Measurements from ENCODE around the gene EYA2.

EYA2 gene

GRCh38 chr20:47036091-47036870, 141.6 kb downstream of the EYA2 start:
- H3K4me3 ChIP-seq (ENCODE audit: low read depth, low read length): no peak overlapping the region
- no peak for DNase-seq (ENCODE audit: low read depth, low spot score)
- ChIA-PET POLR2A (no interaction called here), CTCF (no interaction called here)
- TF ChIP-seq CTCF (IDR thresholded peaks at IDR 0.05; ENCODE audit: insufficient read depth, low read length, missing control alignments): no peak

GRCh38 chr20:47038566-47039560, 144.2 kb downstream of the EYA2 start:
- POLR2A ChIA-PET: no interaction called here
- DNase-seq (ENCODE audit: low read depth, low spot score): no peak
- CTCF ChIA-PET: no interaction called here
- no peak for TF ChIP-seq CTCF (IDR thresholded peaks at IDR 0.05; ENCODE audit: insufficient read depth, low read length, missing control alignments)
- no peak overlapping the region for H3K4me3 ChIP-seq (ENCODE audit: low read depth, low read length)

GRCh38 chr20:47040506-47041125, 146.0 kb downstream of the EYA2 start:
- CTCF ChIA-PET: no interaction called here

GRCh38 chr20:47041396-47041899, 146.8 kb downstream of the EYA2 start:
- TF ChIP-seq CTCF (IDR thresholded peaks at IDR 0.05; ENCODE audit: insufficient read depth, low read length, missing control alignments): no peak
- DNase-seq (ENCODE audit: low read depth, low spot score): no peak
- ChIA-PET CTCF (interaction anchor here (0.8 kb wide), 1 partner anchor 10 kb away, joined by 3 read pairs; no protein-coding TSS in a partner anchor), POLR2A (no interaction called here)
- H3K4me3 ChIP-seq (ENCODE audit: low read depth, low read length): no peak overlapping the region

More at GRCh38 chr20:47040506-47041125, 146.0 kb downstream of the EYA2 start:
- no peak for DNase-seq (ENCODE audit: low read depth, low spot score)
- no peak for TF ChIP-seq CTCF (IDR thresholded peaks at IDR 0.05; ENCODE audit: insufficient read depth, low read length, missing control alignments)
- no peak overlapping the region for H3K4me3 ChIP-seq (ENCODE audit: low read depth, low read length)
- POLR2A ChIA-PET: no interaction called here

GRCh38 chr20:47042464-47042863, 147.8 kb downstream of the EYA2 start:
- POLR2A ChIA-PET: no interaction called here
- TF ChIP-seq CTCF (IDR thresholded peaks at IDR 0.05; ENCODE audit: insufficient read depth, low read length, missing control alignments): no peak
- CTCF ChIA-PET: interaction anchor here (0.8 kb wide), 1 partner anchor 9 kb away, joined by 3 read pairs; no protein-coding TSS in a partner anchor

More at GRCh38 chr20:47042464-47042863, 147.8 kb downstream of the EYA2 start:
- DNase-seq (ENCODE audit: low read depth, low spot score): no peak
- no peak overlapping the region for H3K4me3 ChIP-seq (ENCODE audit: low read depth, low read length)

Measured in AG04449 (cell line).